Renal cortex interstitium (tissue), 15 donors: Measurements from ENCODE around the gene CLDN15. TPM values are rescaled to one million over a fixed set of nuclear protein-coding genes. Genes with fewer than 3 reads are reported as not detected.
"Not testable (repeated sequence)": the region's sequence is repeated elsewhere in the genome, so short reads cannot be mapped to it uniquely, and the experiment has no call there.

Experiments
- DNase-seq, 11 donors: peaks; one replicate each; pipeline ENCODE4 v3.0.0-alpha.2; 2013; ENCODE audit warnings: low read depth in 9 of 11, low spot score in 4 of 11; ENCODE audit errors: extremely low read depth in 1 of 11
- long read RNA-seq, 16 experiments: transcript quantifications; one replicate each; lab custom pipeline, GENCODE V29; 2026
- polyA plus RNA-seq, 3 donors: library from polyadenylated mRNA; unstranded; fragments of 120-200 nt; gene quantifications; one replicate each; pipeline ENCODE4 v1.2.1, GENCODE V29; 2013; ENCODE audit not compliant: insufficient read length in 3 of 3

Gene CLDN15
- 10 to 100 TPM in 2 of 3 donors, 1 to 10 TPM in 1; 8.2 to 19.5 (median 12.1) TPM for polyA plus RNA-seq
- long read RNA-seq, donor 1, partial matches to known transcripts, result 0 of 1 reads
- long read RNA-seq, donor 1, other reads (novel, unspliced or antisense), result 0 of 1 reads
- long read RNA-seq, donor 2, partial matches to known transcripts, result 0 of 1 reads
- long read RNA-seq, donor 2, other reads (novel, unspliced or antisense), result 0 of 1 reads
- long read RNA-seq, donor 3, partial matches to known transcripts, result 0 of 2 reads
- long read RNA-seq, donor 3, other reads (novel, unspliced or antisense), result 0 of 2 reads
- long read RNA-seq, donor 4, partial matches to known transcripts, result 0 of 9 reads
- long read RNA-seq, donor 4, other reads (novel, unspliced or antisense), result 5 of 9 reads
- long read RNA-seq, donor 5, result 0 reads
- long read RNA-seq, donor 6, partial matches to known transcripts, result 0 of 1 reads
- long read RNA-seq, donor 6, other reads (novel, unspliced or antisense), result 0 of 1 reads
- long read RNA-seq, donor 7, result 0 reads
- long read RNA-seq, donor 8, result 0 reads
- long read RNA-seq, donor 9, result 0 reads
- long read RNA-seq, donor 10, result 0 reads
- long read RNA-seq, donor 11, transcript CLDN15-201 (5 exons, 1,370 nt), result major isoform, 6 of 6 reads
- long read RNA-seq, donor 11, partial matches to known transcripts, result 0 of 6 reads
- long read RNA-seq, donor 11, other reads (novel, unspliced or antisense), result 0 of 6 reads
- long read RNA-seq, donor 12, partial matches to known transcripts, result 0 of 1 reads
- long read RNA-seq, donor 12, other reads (novel, unspliced or antisense), result 0 of 1 reads
- long read RNA-seq, donor 13, result 0 reads
- long read RNA-seq, donor 14, partial matches to known transcripts, result 0 of 6 reads
- long read RNA-seq, donor 14, other reads (novel, unspliced or antisense), result 5 of 6 reads
- long read RNA-seq, donor 15, result 0 reads
- long read RNA-seq, donor 16, transcript CLDN15-201 (5 exons, 1,370 nt), result major isoform, 8 of 38 reads
- long read RNA-seq, donor 16, partial matches to known transcripts, result 11 of 38 reads
- long read RNA-seq, donor 16, other reads (novel, unspliced or antisense), result 18 of 38 reads

GRCh38 chr7:101237206-101238067, at the start of gene CLDN15:
Gene CLDN15, minus strand, starts transcription at chr7:101237802. Its CDS starts 221 bp downstream, at chr7:101237581.
- no peak for DNase-seq

- DNase-seq, result no peak
Measured at GRCh38 chr7:101287032-101287431, 49.4 kb upstream of the CLDN15 start.

GRCh38 chr7:101285880-101286279, 48.3 kb upstream of the CLDN15 start:
- DNase-seq, result not testable (repeated sequence)

- no peak for DNase-seq
Measured at GRCh38 chr7:101285171-101285570, 47.6 kb upstream of the CLDN15 start.

- DNase-seq, result not testable (repeated sequence)
Measured at GRCh38 chr7:101280912-101281311, 43.3 kb upstream of the CLDN15 start.

GRCh38 chr7:101278461-101279292, 41.1 kb upstream of the CLDN15 start:
- DNase-seq, result no peak

- no peak for DNase-seq
Measured at GRCh38 chr7:101277155-101277554, 39.6 kb upstream of the CLDN15 start.

GRCh38 chr7:101273206-101273605, 35.6 kb upstream of the CLDN15 start:
- DNase-seq, result no peak

GRCh38 chr7:101271021-101271420, 33.4 kb upstream of the CLDN15 start:
- DNase-seq, result no peak

GRCh38 chr7:101269664-101270063, 32.1 kb upstream of the CLDN15 start:
- DNase-seq, result no peak

- no peak for DNase-seq
Measured at GRCh38 chr7:101265622-101266516, 28.3 kb upstream of the CLDN15 start.

- DNase-seq, result peak in 4 of 11 donors; percentile 41 to 69 (median 57)
Measured at GRCh38 chr7:101264102-101264706, 26.6 kb upstream of the CLDN15 start.

GRCh38 chr7:101258243-101258731, 20.7 kb upstream of the CLDN15 start:
- no peak for DNase-seq

GRCh38 chr7:101255796-101256195, 18.2 kb upstream of the CLDN15 start:
- no peak for DNase-seq

GRCh38 chr7:101253199-101253598, 15.6 kb upstream of the CLDN15 start:
- not testable (repeated sequence) for DNase-seq
